Stimulated activated effector memory CD8-positive, alpha-beta T cell treated with anti-CD3 and anti-CD28 coated beads, Interleukin-12 subunit alpha, Interleukin-12 subunit beta, amount 100 ng/mL, for 72 hours (primary cell): ENCODE measurements around the gene CNPY1.

ENCODE experiments used
- ATAC-seq: fragments of 150-1000 bp; cut with Tn5 transposase; 2 replicates; pipeline ENCODE4 v1.10.0; 2021
- DNase-seq, 2 donors: peaks; one replicate each; pipeline ENCODE4 v3.0.0; 2021 to 2022; ENCODE audit warnings: low spot score in 2 of 2
- H3K27ac Mint-ChIP-seq: one replicate; pipeline ENCODE4 v1.8.0; 2022; ENCODE audit warnings: mild to moderate bottlenecking, mixed read lengths
- H3K36me3 Mint-ChIP-seq: one replicate; pipeline ENCODE4 v1.8.0; 2022; ENCODE audit warnings: mild to moderate bottlenecking, mixed read lengths
- H3K4me1 Mint-ChIP-seq: one replicate; pipeline ENCODE4 v1.8.0; 2022; ENCODE audit warnings: mixed read lengths
- H3K4me3 Mint-ChIP-seq: one replicate; pipeline ENCODE4 v1.8.0; 2022; ENCODE audit warnings: mild to moderate bottlenecking, mixed read lengths
- H3K9me3 Mint-ChIP-seq: one replicate; pipeline ENCODE4 v1.8.0; 2022; ENCODE audit warnings: mixed read lengths

The CNPY1 gene

DNA sequence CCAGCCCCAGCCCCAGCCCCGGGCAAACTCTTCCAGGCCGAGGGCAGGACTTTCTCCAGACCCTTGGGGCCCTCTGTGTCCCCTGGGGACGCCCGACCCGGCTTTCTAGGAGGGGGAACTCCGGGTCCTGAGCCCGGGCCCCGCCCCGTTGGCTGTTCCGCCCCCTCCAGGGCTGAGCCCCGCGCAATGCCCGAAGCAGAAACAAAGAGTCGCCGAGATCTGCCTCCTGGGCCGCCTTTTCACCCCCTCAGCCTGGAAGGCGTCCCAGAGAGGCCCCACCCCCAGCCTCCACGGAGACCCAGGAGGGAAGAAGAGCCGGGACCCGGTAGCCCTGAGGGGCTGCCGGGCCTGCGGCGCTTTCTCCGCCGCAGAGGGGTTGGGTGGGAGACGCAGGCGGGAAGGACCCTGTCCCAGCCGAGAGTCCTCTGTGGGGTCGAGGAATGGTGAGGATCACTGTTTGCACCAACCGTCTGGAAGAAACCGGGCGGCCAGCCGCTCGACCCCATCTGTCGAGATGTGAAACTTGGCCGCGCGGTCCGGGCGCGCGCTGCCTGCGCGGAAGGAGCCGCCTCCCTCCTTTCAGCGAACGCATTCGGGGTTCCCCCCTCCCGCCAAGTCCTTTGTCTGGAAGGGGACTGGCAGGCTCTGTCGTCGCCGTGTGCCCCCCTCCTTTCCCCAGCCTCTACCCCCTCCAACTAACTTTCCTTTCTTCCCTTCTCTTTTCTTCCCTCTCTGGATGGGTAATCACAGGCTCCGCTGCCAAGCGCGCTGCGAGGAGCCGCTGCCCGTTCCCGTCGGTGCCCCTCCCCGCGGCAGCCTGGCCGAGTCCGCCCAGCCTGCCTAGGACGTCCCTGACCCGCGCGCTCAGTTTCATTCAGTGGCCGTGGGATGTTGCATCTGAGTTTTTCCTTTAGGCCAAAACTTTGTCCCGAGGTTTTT, 78.2 kb downstream of the CNPY1 start:
- Mint-ChIP-seq H3K9me3 (no peaks in the 10 kb centered on the region), H3K4me1 (peaks cover 20% of the 10 kb centered on the region), H3K27ac (no peak overlapping the region), H3K4me3 (peak overlapping the region; percentile 21), H3K36me3 (no peaks in the 10 kb centered on the region)
- DNase-seq (no peak), ATAC-seq (peak; percentile 22)

DNA sequence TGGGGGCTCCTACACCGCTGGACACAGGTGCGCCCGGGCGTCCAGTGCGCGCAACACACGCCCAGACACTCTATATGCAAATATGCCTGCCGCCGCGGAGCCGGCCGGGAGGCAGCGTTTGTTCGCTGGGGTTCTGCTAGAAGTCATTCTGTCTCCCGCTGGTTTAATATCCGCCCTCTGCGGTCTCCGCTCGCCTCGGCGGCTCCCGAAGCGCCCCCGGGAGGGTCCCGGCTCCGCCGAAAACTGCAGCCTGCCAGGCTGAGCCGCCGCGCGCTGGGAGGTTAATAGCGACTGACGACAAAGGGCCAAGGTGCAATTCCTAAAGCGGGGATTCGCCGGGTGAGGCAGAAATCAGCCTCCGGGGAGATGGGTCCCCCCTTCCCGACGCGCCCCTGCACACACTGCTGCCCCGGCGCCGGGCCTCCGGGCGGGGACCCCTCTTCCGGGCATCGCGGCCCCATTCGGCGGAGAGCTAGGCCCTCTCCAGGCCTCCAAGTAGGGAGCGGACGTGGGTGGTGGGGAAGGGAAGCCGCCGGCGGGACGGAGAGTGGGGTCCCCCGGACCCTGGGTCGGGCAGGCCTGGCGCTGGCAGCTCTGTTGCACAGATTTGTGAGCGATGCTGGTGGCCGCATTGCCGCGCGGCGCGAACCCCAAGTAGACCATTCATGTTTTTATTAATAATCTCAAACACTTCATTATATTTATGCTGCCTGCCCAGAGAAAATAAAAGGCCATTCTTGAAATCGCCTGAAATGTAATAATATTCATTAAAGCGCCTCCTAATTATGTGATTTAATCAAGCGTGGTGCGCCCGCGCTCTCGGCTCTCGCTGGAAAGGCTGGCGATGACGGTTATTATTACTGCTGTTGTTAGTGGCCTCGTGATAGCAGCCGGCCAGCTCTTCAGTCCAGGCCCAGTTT, 79.3 kb downstream of the CNPY1 start:
- H3K36me3 Mint-ChIP-seq: no peaks in the 10 kb centered on the region

DNA sequence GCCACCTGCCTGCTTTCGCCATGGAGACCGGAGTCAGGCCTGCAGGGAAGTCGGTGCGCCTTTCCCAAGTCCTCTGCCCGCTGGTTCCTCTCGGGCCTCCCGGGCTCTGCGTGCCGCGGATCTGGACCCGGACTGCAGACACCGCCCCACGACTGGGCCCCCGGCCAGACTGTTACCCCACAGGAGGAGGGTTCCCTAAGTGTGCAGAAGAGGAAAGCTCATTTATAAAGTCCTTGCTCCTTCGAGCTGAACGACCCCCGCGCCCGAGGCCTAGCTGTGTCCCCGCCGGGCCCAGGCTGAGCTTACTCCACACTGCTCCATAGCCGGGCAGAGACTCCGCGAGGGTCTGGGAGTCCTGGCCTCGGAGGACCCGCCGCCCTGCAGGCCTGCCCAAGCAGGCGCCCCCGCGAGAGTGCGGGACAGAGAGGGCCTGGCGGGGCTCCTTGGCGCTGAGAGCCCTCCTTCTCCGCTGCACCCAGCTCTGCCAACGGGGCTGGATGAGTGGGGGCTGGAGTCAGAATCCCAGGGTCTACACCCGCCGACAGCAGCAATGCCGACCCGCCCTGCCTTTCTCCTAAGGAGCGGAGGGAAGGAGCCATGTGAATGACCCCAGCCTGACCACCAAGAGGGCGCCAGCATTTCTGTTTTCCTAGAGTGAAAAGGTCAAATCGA, 80.1 kb downstream of the CNPY1 start:
- Mint-ChIP-seq H3K27ac (no peak overlapping the region), H3K4me3 (peak overlapping the region; percentile 19), H3K36me3 (no peaks in the 10 kb centered on the region), H3K4me1 (peaks cover 13% of the 10 kb centered on the region), H3K9me3 (no peaks in the 10 kb centered on the region)
- ATAC-seq (no peak), DNase-seq (no peak)

More for the DNA sequence above, 79.3 kb downstream of the CNPY1 start:
- Mint-ChIP-seq H3K4me1 (peaks cover 15% of the 10 kb centered on the region), H3K27ac (no peak overlapping the region), H3K4me3 (peak overlapping the region; percentile 21), H3K9me3 (no peaks in the 10 kb centered on the region)
- ATAC-seq (peak; percentile 65), DNase-seq (no peak)

DNA sequence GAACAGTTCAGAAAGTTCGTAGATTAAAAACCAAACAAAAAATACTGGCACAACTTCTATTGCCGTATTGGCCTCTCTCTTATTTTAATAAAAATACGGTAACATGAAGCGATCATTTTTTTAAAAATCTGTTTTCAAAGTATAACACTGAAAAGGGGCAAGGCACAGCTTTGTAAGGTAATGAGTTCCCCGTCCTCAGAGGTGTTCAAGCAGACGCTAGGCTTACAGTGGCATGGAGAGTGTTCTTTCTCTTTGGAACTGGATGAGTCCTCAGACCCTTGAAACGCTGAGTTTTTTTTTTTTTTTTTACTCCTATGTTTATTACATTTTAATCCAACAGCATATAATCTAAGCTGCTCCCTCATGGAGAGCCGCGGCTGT, 80.6 kb downstream of the CNPY1 start:
- Mint-ChIP-seq H3K27ac (no peak overlapping the region), H3K9me3 (no peaks in the 10 kb centered on the region), H3K36me3 (no peaks in the 10 kb centered on the region), H3K4me1 (peaks cover 10% of the 10 kb centered on the region), H3K4me3 (no peak overlapping the region)
- ATAC-seq (no peak), DNase-seq (no peak)

DNA sequence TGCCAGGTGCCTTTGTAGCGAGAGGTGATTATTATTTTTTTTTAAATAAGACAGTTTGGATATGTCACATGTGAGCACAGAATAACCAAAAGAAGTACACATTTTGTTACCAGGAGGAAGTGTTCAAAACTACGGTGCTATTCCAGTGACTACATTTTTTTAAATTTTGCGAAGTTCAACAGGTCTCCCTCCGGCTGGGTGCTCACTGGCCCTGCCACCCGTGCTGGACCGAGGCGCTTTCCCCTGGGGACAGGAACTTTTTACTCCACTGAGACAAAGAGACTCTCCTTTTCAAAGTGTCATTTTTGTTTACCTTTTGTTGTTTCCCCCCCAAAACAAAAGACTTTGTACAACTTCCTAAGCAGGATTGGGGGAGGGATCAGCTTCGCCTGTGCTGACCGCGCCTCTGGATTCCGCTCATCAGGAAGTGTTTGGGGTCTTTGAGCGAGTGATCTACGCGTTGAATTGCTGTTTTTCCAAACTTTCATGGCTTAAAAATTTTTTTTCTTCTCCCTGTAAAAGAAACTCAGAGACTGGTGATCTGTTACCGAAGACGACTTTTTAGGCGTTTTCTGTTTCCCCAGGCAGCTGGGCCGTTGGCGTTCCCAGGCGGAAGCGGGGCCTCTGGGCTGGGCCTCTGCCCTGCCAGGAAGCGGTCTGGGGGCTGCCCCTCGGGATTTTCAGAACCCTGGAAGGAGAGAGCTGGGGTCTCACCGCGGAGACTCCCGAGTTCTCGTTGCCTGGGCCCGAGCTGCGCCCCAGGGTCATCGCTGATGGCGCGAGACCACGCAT, 81.2 kb downstream of the CNPY1 start:
- ATAC-seq (no peak), DNase-seq (no peak)
- H3K4me3 Mint-ChIP-seq: no peak overlapping the region
- H3K27ac Mint-ChIP-seq: no peak overlapping the region
- H3K9me3 Mint-ChIP-seq: no peaks in the 10 kb centered on the region
- H3K4me1 Mint-ChIP-seq: peaks cover 10% of the 10 kb centered on the region
- no peaks in the 10 kb centered on the region for H3K36me3 Mint-ChIP-seq

DNA sequence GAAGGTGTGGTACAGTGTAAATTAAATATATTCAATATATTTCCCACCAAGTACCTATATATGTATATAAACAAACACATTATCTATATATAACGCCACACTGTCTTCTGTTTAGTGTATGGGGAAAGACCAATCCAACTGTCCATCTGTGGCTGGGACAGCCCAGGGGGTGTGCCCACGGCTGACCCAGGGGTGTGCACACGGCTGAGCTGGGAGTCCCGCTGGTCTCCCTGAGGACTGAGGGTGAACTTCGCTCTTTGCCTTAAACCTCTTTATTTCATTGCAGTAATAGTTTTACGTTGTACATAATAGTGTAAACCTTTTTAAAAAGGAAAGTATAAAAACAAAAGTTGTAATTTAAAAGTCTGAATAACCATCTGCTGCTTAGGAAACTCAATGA, 82.2 kb downstream of the CNPY1 start:
- Mint-ChIP-seq H3K9me3 (no peaks in the 10 kb centered on the region), H3K4me3 (no peak overlapping the region), H3K27ac (no peak overlapping the region), H3K36me3 (peaks cover 5% of the 10 kb centered on the region), H3K4me1 (peaks cover 14% of the 10 kb centered on the region)
- DNase-seq: no peak
- no peak for ATAC-seq

DNA sequence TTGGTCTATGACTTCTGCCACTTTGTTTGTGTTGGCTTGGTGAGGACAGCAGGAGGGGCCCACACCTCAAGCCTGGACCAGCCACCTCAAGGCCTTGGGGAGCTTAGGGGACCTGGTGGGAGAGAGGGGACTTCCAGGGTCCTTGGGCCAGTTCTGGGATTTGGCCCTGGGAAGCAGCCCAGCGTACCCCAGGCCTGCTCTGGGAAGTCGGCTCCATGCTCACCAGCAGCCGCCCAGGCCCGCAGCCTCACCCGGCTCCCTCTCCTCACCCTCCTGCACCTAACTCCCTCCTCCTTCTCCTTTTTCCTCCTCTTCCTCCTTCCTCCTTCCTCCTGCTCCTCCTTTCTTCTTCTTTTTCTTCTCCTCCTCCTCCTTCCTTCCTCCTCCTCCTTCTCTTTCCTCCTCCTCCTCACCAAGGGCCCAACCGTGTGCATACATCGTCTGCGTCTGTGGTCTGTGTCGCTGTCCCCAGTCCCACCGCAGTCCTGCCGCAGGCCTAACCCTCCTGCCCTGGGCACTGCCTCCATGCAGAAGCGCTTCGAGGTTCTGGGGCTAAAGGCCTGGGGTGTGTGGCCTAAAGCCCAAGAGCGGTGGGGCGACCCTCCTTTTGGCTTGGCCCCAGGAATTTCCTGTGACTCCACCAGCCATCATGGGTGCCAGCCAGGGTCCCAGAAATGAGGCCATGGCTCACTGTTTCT, 83.1 kb downstream of the CNPY1 start:
- H3K4me3 Mint-ChIP-seq: no peak overlapping the region
- ATAC-seq: no peak

DNA sequence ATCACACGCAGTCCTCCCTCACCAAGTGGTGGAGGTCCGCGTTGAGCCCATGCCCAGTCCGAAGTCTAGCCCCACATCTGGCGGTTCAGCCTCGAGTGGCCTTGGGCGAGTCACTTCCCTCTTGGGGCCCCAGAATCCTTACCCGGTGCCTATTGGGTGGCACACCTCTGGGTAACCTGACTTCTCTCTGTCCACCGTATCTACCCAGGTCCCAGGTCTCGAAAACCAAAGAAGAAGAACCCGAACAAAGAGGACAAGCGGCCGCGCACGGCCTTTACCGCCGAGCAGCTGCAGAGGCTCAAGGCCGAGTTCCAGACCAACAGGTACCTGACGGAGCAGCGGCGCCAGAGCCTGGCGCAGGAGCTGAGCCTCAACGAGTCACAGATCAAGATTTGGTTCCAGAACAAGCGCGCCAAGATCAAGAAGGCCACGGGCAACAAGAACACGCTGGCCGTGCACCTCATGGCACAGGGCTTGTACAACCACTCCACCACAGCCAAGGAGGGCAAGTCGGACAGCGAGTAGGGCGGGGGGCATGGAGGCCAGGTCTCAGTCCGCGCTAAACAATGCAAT, 84.1 kb downstream of the CNPY1 start:
- DNase-seq (no peak), ATAC-seq (no peak)
- Mint-ChIP-seq H3K4me3 (no peak overlapping the region), H3K27ac (no peak overlapping the region), H3K4me1 (peaks cover 8% of the 10 kb centered on the region), H3K36me3 (peaks cover 7% of the 10 kb centered on the region), H3K9me3 (no peaks in the 10 kb centered on the region)

More for the DNA sequence above, 83.1 kb downstream of the CNPY1 start:
- peaks cover 7% of the 10 kb centered on the region for H3K36me3 Mint-ChIP-seq
- H3K27ac Mint-ChIP-seq: no peak overlapping the region
- H3K9me3 Mint-ChIP-seq: no peaks in the 10 kb centered on the region
- peaks cover 8% of the 10 kb centered on the region for H3K4me1 Mint-ChIP-seq
- no peak for DNase-seq

DNA sequence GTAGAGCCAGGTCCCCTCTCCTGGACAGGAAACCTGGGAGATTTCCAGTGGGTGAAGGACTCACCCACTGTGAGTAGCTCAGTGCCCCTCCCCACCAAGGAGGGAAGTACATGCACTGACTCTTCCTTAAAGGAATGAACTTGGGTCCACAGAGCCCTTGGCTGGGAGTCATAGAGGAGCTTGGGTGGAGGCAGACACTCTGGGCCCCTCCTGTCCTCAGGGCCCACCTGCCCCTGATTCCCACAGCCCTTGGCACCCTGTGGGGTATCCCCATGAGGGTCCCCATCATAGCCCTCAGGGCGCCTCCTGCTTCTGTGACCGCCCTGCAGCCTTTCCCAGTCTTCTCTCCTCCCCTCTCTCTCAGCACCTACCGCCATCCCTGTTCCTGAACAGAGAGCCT, 84.7 kb downstream of the CNPY1 start:
- Mint-ChIP-seq H3K4me1 (peaks cover 13% of the 10 kb centered on the region), H3K36me3 (peaks cover 7% of the 10 kb centered on the region), H3K9me3 (no peaks in the 10 kb centered on the region), H3K4me3 (no peak overlapping the region), H3K27ac (no peak overlapping the region)
- ATAC-seq (no peak), DNase-seq (no peak)

DNA sequence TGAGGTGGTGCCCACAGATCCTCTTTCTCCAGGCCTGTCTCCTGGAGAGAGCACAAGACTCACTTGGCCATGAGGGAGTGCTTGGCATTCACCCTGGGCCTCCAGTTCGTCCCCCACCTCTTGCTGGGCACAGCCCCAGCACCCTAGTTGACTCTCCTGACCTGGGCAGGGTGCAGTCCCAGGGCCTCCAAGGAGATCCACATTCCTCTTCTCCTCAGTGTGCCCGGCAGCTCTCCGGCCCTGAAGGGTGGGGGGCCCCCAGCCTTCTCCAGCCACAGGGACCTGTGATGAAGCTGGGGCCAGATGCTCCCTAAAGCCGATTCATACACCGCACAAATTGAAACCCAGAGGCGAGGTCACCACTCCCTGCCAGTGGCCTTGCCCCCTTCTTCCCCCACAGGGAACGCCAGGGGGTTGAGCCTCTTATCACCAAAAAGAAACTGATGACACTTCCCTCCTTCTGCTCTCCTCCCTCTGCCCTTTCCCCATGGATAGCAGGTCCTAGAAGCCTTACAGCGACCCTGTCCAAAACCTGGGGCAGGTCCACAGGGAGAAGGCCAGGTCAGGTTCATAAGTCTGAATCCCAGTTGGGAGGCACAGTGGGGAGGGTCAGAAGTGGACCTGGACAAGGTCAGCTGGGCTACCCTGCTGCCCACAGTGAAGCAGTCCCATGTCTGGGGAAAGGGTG, 85.3 kb downstream of the CNPY1 start:
- Mint-ChIP-seq H3K4me3 (no peak overlapping the region), H3K27ac (no peak overlapping the region), H3K36me3 (peaks cover 11% of the 10 kb centered on the region), H3K4me1 (peaks cover 18% of the 10 kb centered on the region), H3K9me3 (no peaks in the 10 kb centered on the region)
- ATAC-seq: no peak
- no peak for DNase-seq

DNA sequence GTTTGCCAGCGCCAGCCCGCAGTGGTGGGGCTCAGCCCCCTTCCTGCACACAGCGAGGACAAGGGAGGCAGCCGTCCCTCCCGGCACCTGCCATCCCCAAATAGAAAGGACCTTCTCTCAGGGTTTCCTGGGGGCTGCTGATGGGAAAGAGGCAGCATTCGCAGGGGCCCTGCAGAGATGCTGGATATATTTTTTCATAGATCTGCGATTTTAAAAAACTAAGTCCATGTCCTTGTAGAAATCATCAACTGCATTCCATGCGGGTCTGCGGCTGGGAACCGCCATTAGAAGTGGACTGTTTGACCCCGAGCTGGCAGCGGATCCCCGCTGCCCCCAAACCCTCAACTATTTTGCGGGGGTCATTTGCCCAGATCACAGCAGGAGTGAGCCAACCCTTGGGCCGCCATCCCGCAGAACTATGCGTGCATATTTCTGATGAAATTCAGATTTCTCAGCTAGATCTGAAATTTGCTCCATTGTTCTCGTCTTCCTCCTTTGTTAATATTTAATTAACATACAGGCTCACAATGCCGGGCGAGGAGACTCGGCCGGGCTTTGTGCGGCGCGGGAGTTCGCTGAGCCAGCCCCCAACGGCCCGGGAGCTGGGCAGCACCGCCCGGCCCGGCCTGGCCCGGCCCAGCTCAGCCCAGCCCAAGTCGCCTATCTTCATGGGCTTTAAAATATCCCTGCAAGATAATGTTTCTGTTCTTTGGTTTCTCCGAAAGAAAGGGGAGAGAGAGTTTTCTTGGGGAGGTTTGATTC, 86.5 kb downstream of the CNPY1 start:
- H3K4me1 Mint-ChIP-seq: peaks cover 20% of the 10 kb centered on the region
- H3K36me3 Mint-ChIP-seq: peaks cover 12% of the 10 kb centered on the region
- ATAC-seq (no peak), DNase-seq (no peak)
- peak overlapping the region; percentile 61 for H3K4me3 Mint-ChIP-seq
- H3K9me3 Mint-ChIP-seq: no peaks in the 10 kb centered on the region
- peak overlapping the region; percentile 73 for H3K27ac Mint-ChIP-seq

DNA sequence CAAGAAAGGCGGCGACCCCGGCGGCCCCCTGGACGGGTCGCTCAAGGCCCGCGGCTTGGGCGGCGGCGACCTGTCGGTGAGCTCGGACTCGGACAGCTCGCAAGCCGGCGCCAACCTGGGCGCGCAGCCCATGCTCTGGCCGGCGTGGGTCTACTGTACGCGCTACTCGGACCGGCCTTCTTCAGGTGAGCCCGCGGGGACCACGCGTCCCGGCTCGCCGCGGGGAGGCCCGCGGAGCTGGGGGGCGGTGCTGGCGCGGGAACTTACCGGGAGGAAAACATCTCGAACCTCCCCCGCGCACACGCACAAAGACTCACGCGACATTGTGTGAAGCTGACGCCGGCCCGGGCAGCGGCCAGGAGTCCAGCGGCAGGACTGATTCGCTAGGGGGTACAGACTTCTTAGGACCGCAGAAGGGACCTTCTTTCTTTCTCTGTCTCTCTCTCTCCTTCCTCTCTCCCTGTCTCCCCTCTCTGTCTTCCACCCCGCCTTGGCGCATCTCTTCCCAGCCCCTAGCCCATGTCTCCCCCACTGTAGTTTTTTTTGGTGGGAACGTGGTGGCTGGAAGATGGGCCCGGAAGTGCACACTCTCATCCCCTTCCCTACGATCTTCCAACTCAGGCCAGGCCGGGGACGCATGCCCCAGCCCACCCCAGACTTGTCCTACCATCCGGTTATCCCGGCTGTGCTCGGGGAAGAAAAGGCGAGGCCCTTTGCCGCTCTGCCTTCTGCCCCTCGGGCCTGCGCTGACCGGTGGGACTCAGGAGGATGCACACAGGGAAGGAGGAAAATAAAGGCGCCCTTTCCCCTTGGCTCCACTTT, 87.3 kb downstream of the CNPY1 start:
- DNase-seq: no peak
- H3K9me3 Mint-ChIP-seq: no peaks in the 10 kb centered on the region
- peaks cover 12% of the 10 kb centered on the region for H3K36me3 Mint-ChIP-seq
- H3K4me1 Mint-ChIP-seq: peaks cover 20% of the 10 kb centered on the region
- ATAC-seq: no peak
- peak overlapping the region; percentile 61 for H3K4me3 Mint-ChIP-seq
- H3K27ac Mint-ChIP-seq: peak overlapping the region; percentile 73
